HEK293T (cell line): ENCODE data around the gene CNBP.

Experiments
- ARNT ChIP-seq: fragments of 450-650 bp; IDR thresholded peaks from 2 replicates; pipeline ENCODE4 v1.6.1; 2017; ENCODE audit warnings: mild to moderate bottlenecking
- ELF4 ChIP-seq: fragments of 450-650 bp; IDR thresholded peaks from 2 replicates; pipeline ENCODE4 v1.6.1; 2017; ENCODE audit warnings: antibody characterized with exemption
- SUZ12 ChIP-seq: fragments of 450-650 bp; IDR thresholded peaks from 2 replicates; pipeline ENCODE4 v1.6.1; 2016; ENCODE audit warnings: mild to moderate bottlenecking
- TF ChIP-seq, protein P1 (sequence below): fragments of 450-650 bp; IDR thresholded peaks from 2 replicates; pipeline ENCODE4 v1.6.1; 2016

DNA sequence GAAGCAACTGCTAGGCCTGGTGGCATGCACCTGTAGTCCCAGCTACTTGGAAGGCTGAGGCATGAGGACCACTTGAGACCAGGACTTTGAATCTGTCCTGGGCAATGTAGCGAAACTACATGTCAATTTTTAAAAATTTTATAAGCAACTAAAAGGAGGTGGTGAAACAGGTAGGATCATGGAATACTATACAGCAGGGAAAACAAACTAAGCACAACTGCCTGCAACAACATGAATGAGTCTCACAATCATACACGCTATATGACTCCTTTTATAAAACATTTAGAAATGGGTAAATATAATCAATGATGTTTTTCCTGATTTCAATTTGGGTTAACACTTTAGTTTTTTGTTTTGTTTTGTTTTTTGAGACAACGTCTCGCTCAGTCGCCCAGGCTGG is 29.5 kb upstream of the CNBP start:
- TF ChIP-seq ELF4 (no peak), ARNT (no peak), SUZ12 (no peak)
- TF ChIP-seq, protein P1, sequence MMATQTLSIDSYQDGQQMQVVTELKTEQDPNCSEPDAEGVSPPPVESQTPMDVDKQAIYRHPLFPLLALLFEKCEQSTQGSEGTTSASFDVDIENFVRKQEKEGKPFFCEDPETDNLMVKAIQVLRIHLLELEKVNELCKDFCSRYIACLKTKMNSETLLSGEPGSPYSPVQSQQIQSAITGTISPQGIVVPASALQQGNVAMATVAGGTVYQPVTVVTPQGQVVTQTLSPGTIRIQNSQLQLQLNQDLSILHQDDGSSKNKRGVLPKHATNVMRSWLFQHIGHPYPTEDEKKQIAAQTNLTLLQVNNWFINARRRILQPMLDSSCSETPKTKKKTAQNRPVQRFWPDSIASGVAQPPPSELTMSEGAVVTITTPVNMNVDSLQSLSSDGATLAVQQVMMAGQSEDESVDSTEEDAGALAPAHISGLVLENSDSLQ: no peak
